Effector memory CD8-positive, alpha-beta T cell (primary cell): ENCODE results near the gene MCCC2.
A peak's percentile ranks its signal among the peaks of the same experiment; 100 is the strongest.
"Not testable (repeated sequence)": the region's sequence is repeated elsewhere in the genome, so short reads cannot be mapped to it uniquely, and the experiment has no call there.

Experiments used
- ATAC-seq: fragments of 150-1000 bp; cut with Tn5 transposase; replicated peaks from 2 replicates; pipeline ENCODE4 v1.10.0; 2021; ENCODE audit warnings: mild to moderate bottlenecking, moderate library complexity
- DNase-seq, 3 experiments: peaks; one replicate each; pipeline ENCODE4 v3.0.0; 2021
- H3K27ac Mint-ChIP-seq, 2 donors: one replicate each; pipeline ENCODE4 v1.8.0; 2022; ENCODE audit warnings: mild to moderate bottlenecking in 2 of 2, mixed read lengths in 2 of 2, moderate library complexity in 2 of 2
- H3K27me3 Mint-ChIP-seq, 2 donors: one replicate each; pipeline ENCODE4 v1.8.0; 2022; ENCODE audit warnings: mixed read lengths in 2 of 2
- H3K36me3 Mint-ChIP-seq: one replicate; pipeline ENCODE4 v1.8.0; 2022; ENCODE audit warnings: mild to moderate bottlenecking, moderate library complexity, mixed read lengths; ENCODE audit not compliant: insufficient read depth
- H3K4me1 Mint-ChIP-seq, 2 donors: one replicate each; pipeline ENCODE4 v1.8.0; 2022; ENCODE audit warnings: low read depth in 2 of 2, mixed read lengths in 2 of 2
- H3K4me3 Mint-ChIP-seq, 2 donors: one replicate each; pipeline ENCODE4 v1.8.0; 2022; ENCODE audit warnings: mild to moderate bottlenecking in 2 of 2, mixed read lengths in 2 of 2, moderate library complexity in 2 of 2
- H3K9me3 Mint-ChIP-seq, 2 donors: one replicate each; pipeline ENCODE4 v1.8.0; 2022; ENCODE audit warnings: mixed read lengths in 2 of 2
- total RNA-seq, 9 experiments: gene quantifications; one replicate each; lab custom pipeline; 2026; lab: John Stamatoyannopoulos, UW

Gene MCCC2
- 42.2 to 76.1 (median 52.9) reads per million in 9 experiments for total RNA-seq

DNA sequence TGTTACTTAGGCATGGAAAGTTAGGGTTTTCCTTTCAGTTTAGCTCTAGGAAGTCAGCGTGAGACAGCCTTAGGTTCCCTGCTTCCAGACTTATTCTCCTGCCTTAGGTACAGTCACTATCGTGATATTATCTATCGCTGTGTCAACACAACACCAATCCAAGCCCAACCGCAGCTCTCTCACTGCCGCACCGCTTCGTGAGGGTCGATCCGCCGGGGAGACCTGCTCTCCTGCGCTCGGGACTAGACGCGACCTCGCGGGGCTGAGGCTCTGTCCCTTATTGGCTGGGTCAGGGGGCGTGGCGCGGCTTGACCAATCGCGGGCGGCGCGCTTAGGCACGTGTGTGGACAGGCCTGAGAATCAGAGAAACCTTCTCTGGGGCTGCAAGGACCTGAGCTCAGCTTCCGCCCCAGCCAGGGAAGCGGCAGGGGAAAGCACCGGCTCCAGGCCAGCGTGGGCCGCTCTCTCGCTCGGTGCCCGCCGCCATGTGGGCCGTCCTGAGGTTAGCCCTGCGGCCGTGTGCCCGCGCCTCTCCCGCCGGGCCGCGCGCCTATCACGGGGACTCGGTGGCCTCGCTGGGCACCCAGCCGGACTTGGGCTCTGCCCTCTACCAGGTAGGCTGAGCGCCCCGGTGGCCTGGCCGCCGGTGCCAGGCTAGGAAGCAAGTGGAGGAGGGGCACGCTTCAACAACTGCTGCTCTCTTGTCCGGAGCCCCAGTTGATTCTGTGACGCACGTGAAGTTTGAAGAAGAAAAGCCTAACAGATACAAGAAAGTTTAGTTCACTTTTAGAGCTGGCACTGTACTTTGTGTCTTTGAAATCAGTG lies at the start of gene MCCC2:
Gene MCCC2, plus strand, starts transcription at position 400 of the 825 bp plus-strand sequence. Its CDS starts 86 bp downstream, at position 486.
- H3K4me3 Mint-ChIP-seq: peak within 1 kb of the TSS; percentile 89 to 90
- H3K36me3 Mint-ChIP-seq: peaks cover 20% of the 10 kb centered on the region
- peak; percentile 96 to 97 (median 97) for DNase-seq
- H3K27ac Mint-ChIP-seq: peak within 1 kb of the TSS; percentile 97
- H3K4me1 Mint-ChIP-seq: peaks cover 30 to 45% of the 10 kb centered on the region in 2 donors
- H3K27me3 Mint-ChIP-seq: no peaks in the 10 kb centered on the region
- ATAC-seq: peak; percentile 95
- H3K9me3 Mint-ChIP-seq: no peaks in the 10 kb centered on the region

DNA sequence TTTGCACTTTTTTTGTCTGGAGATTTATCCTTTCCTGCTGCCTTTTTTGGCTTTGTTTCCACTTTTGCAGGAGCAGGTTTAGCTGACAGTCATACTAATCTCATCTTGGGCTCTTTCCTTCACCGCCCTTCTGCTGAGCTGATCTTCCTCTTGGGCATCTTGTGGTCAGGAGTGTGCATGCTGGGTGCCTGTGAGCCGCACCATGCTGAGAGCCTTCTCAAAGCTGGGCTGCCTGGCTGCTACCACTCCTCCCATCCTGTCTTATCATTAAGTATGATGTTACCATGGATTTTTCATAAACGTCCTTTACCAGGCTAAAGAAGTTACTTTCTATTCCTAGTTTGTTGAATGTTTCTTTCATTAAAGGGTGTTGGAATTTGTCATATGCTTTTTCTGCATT lies 49.5 kb upstream of the MCCC2 start:
- H3K36me3 Mint-ChIP-seq: peaks cover 58% of the 10 kb centered on the region
- no peaks in the 10 kb centered on the region for H3K27me3 Mint-ChIP-seq
- DNase-seq: no peak
- ATAC-seq: no peak
- H3K4me1 Mint-ChIP-seq: peaks cover 2 to 23% of the 10 kb centered on the region in 2 donors
- no peak overlapping the region for H3K4me3 Mint-ChIP-seq
- no peaks in the 10 kb centered on the region for H3K9me3 Mint-ChIP-seq
- no peak overlapping the region for H3K27ac Mint-ChIP-seq

DNA sequence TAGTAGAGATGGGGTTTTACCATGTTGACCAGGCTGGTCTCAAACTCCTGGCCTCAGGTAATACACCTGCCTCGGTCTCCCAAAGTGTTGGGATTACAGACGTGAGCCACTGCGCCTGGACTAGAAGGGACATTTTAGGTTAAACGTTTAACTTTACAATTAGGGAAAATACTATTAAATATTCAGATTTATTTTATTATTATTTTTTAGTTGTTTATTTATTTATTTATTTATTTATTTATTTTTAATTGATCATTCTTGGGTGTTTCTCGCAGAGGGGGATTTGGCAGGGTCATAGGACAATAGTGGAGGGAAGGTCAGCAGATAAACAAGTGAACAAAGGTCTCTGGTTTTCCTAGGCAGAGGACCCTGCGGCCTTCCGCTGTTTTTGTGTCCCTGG lies 36.3 kb upstream of the MCCC2 start:
- not testable (repeated sequence) for H3K9me3 Mint-ChIP-seq

DNA sequence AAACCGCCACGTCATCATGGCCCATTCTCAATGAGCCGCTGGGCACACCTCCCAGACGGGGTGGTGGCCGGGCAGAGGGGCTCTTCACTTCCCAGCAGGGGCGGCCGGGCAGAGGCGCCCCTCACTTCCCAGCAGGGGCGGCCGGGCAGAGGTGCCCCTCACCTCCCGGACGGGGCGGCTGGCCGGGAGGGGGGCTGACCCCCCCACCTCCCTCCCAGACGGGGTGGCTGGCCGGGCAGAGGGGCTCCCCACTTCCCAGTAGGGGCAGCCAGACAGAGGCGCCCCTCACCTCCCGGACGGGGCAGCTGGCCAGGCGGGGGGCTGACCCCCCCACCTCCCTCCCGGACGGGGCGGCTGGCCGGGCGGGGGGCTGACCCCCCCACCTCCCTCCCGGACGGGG lies 35.6 kb upstream of the MCCC2 start:
- H3K9me3 Mint-ChIP-seq, DNase-seq, H3K4me1 Mint-ChIP-seq, ATAC-seq, H3K27me3 Mint-ChIP-seq, H3K27ac Mint-ChIP-seq, H3K4me3 Mint-ChIP-seq: not testable (repeated sequence)
- peaks cover 58% of the 10 kb centered on the region for H3K36me3 Mint-ChIP-seq

More for the DNA sequence above, 36.3 kb upstream of the MCCC2 start:
- H3K27ac Mint-ChIP-seq, DNase-seq, H3K4me1 Mint-ChIP-seq, H3K27me3 Mint-ChIP-seq, H3K4me3 Mint-ChIP-seq, ATAC-seq: not testable (repeated sequence)
- H3K36me3 Mint-ChIP-seq: peaks cover 62% of the 10 kb centered on the region

DNA sequence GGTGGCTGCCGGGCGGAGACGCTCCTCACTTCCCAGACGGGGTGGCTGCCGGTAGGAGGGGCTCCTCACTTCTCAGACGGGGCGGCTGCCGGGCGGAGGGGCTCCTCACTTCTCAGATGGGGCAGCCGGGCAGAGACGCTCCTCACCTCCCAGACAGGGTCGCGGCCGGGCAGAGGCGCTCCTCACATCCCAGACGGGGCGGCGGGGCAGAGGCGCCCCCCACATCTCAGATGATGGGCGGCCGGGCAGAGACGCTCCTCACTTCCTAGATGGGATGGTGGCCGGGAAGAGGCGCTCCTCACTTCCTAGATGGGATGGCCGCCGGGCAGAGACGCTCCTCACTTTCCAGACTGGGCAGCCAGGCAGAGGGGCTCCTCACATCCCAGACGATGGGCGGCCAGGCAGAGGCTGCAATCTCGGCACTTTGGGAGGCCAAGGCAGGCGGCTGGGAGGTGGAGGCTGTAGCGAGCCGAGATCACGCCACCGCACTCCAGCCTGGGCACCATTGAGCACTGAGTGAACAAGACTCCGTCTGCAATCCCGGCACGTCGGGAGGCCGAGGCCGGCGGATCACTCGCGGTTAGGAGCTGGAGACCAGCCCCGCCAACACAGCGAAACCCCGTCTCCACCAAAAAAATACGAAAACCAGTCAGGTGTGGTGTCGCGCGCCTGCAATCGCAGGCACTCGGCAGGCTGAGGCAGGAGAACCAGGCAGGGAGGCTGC lies 35.0 kb upstream of the MCCC2 start:
- not testable (repeated sequence) for H3K4me3 Mint-ChIP-seq, H3K27me3 Mint-ChIP-seq, H3K4me1 Mint-ChIP-seq, H3K9me3 Mint-ChIP-seq, DNase-seq, ATAC-seq
- Mint-ChIP-seq H3K27ac (peak overlapping the region in 1 of 2 donors; percentile 60), H3K36me3 (peaks cover 56% of the 10 kb centered on the region)

GRCh38 chr5:71563161-71563560 lies 24.0 kb upstream of the MCCC2 start:
- Mint-ChIP-seq H3K4me3 (no peak overlapping the region), H3K27me3 (no peaks in the 10 kb centered on the region), H3K4me1 (no peaks in the 10 kb centered on the region), H3K27ac (no peak overlapping the region), H3K36me3 (peaks cover 64% of the 10 kb centered on the region), H3K9me3 (no peaks in the 10 kb centered on the region)
- DNase-seq (no peak), ATAC-seq (no peak)

GRCh38 chr5:71564895-71565294 lies 22.2 kb upstream of the MCCC2 start:
- Mint-ChIP-seq H3K9me3 (no peaks in the 10 kb centered on the region), H3K27ac (no peak overlapping the region), H3K36me3 (peaks cover 52% of the 10 kb centered on the region), H3K27me3 (no peaks in the 10 kb centered on the region), H3K4me3 (no peak overlapping the region), H3K4me1 (no peaks in the 10 kb centered on the region)
- DNase-seq (no peak), ATAC-seq (no peak)

GRCh38 chr5:71569748-71570509 lies 17.2 kb upstream of the MCCC2 start:
- Mint-ChIP-seq H3K36me3 (peaks cover 14% of the 10 kb centered on the region), H3K9me3 (no peaks in the 10 kb centered on the region), H3K4me3 (no peak overlapping the region), H3K4me1 (no peaks in the 10 kb centered on the region), H3K27me3 (no peaks in the 10 kb centered on the region), H3K27ac (peak overlapping the region in 1 of 2 donors; percentile 13)
- no peak for ATAC-seq
- no peak for DNase-seq

GRCh38 chr5:71571811-71572210 lies 15.3 kb upstream of the MCCC2 start:
- not testable (repeated sequence) for H3K4me1 Mint-ChIP-seq, H3K4me3 Mint-ChIP-seq, H3K36me3 Mint-ChIP-seq, H3K27ac Mint-ChIP-seq, H3K27me3 Mint-ChIP-seq, H3K9me3 Mint-ChIP-seq, ATAC-seq, DNase-seq

- peaks cover 7% of the 10 kb centered on the region for H3K36me3 Mint-ChIP-seq
Measured at GRCh38 chr5:71573591-71573990, 13.5 kb upstream of the MCCC2 start.

DNA sequence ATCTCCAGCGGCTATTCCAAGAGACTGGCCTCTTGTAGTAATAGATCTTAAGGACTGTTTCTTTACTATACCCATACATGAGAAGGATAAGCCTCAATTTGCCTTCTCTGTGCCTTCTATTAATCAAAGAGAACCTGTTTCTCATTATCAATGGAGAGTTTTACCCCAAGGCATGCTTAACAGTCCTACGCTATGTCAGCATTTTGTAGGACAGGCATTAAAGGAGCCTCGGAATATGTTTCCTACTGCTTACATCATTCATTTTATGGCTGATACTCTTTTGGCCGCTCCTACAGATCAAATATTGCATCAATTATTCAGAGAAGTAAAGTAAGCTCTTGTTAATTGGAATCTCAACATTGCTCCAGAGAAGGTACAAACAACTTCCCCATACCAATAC lies 11.6 kb upstream of the MCCC2 start:
- not testable (repeated sequence) for H3K4me3 Mint-ChIP-seq, H3K4me1 Mint-ChIP-seq, H3K9me3 Mint-ChIP-seq, ATAC-seq, H3K27me3 Mint-ChIP-seq, H3K27ac Mint-ChIP-seq, DNase-seq
- H3K36me3 Mint-ChIP-seq: peaks cover 10% of the 10 kb centered on the region

More at GRCh38 chr5:71573591-71573990, 13.5 kb upstream of the MCCC2 start:
- Mint-ChIP-seq H3K27me3 (no peaks in the 10 kb centered on the region), H3K9me3 (no peaks in the 10 kb centered on the region), H3K4me1 (no peaks in the 10 kb centered on the region), H3K27ac (no peak overlapping the region), H3K4me3 (no peak overlapping the region)
- ATAC-seq (no peak), DNase-seq (no peak)

GRCh38 chr5:71576241-71576640 lies 10.9 kb upstream of the MCCC2 start:
- no peak overlapping the region for H3K27ac Mint-ChIP-seq
- H3K4me3 Mint-ChIP-seq: no peak overlapping the region
- DNase-seq (no peak), ATAC-seq (no peak)
- peaks cover 10% of the 10 kb centered on the region for H3K36me3 Mint-ChIP-seq
- no peaks in the 10 kb centered on the region for H3K4me1 Mint-ChIP-seq
- no peaks in the 10 kb centered on the region for H3K9me3 Mint-ChIP-seq
- H3K27me3 Mint-ChIP-seq: no peaks in the 10 kb centered on the region

- H3K4me3 Mint-ChIP-seq, ATAC-seq, DNase-seq, H3K9me3 Mint-ChIP-seq, H3K36me3 Mint-ChIP-seq, H3K27ac Mint-ChIP-seq, H3K27me3 Mint-ChIP-seq, H3K4me1 Mint-ChIP-seq: not testable (repeated sequence)
Measured at GRCh38 chr5:71577839-71578238, 9.3 kb upstream of the MCCC2 start.
